CD4-positive, alpha-beta T cell treated with Interferon alpha-2 for 1 hour (primary cell): ENCODE data around the gene FBXO44.
A peak's percentile ranks its signal among the peaks of the same experiment; 100 is the strongest.

Source experiments
- DNase-seq, 2 donors: peaks; one replicate each; pipeline ENCODE4 v3.0.0-alpha.2; 2020 to 2022

FBXO44 gene

GRCh38 chr1:11691928-11692711 is 37.4 kb downstream of the FBXO44 start:
- DNase-seq = no peak

GRCh38 chr1:11693024-11693590 is 38.4 kb downstream of the FBXO44 start:
- peak; percentile 34 to 51 for DNase-seq

DNA sequence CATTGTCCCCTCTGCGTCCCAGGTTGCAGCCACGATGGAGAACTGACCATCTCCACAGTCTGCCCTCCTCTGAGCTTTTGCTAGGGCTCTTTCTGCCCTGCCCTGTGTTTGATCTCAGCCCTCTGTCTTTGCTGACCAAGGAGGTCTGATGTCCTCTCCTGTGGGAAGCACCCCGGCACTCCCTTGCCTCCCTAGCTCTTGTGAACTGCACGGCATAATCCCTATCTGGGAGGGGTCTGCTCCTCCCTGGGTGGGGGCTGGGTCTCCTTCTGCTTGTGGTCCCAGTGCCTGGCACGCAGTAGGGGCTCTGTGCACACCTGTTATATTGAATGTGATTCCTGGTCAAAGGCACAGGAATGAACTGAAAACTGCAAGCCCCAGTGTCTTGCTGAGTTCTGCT is 39.2 kb downstream of the FBXO44 start:
- DNase-seq = no peak

DNA sequence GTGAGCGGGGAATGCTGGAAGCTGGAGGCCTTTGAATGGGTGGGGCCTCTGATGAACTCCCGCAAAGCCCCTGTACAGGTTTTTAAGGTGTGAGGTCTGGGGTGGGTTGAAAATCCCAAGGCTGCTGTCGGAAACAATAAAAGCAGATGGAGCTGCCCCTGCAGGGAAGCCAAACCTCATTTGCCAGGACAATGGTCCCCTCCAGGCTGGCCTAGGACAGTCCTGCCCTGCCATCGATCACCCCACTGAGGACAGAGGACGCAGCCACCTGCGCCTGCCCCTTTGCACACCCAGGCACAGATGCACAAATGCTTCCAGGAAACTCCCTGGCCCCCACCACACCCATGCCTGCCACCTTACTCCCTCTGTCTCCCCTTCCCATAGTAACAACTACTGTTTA is 41.2 kb downstream of the FBXO44 start:
- no peak for DNase-seq

DNA sequence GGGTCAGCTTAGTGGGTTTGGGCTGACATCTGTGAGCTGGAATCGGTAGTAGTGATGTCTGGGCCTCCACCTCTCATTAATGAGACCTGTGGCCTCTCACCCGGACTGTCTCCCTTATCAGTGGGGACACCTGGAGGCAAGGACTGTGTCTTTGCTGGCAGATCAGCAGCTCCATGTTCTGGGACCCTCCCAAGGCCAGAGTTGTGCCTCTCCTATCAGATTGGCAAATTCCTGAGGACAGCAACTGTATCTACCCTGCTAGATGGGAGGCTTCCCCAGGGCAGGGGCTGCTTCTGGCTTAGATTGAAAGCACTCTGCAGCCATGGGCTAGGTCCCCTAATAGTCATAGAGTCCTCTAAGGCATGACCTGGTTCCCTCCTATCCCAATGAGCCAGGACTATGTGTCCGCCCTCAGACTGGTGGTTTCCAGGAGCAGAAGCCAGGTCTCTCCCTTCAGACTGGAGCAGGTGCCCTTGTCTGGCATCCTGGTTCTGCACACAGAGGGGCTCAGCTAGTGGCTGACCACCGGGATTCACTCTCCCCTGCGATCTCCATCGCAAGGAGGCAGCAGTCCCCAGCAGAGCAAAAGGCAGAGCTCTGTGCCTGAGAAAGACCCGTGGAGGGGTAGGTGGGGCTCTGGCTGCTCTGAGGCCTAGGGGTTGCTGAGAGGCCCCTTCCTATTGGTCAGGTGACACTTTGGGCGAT is 42.7 kb downstream of the FBXO44 start:
- no peak for DNase-seq

GRCh38 chr1:11697893-11698210 is 43.2 kb downstream of the FBXO44 start:
- no peak for DNase-seq

- no peak for DNase-seq
Measured at GRCh38 chr1:11700601-11701467, 46.2 kb downstream of the FBXO44 start.

DNA sequence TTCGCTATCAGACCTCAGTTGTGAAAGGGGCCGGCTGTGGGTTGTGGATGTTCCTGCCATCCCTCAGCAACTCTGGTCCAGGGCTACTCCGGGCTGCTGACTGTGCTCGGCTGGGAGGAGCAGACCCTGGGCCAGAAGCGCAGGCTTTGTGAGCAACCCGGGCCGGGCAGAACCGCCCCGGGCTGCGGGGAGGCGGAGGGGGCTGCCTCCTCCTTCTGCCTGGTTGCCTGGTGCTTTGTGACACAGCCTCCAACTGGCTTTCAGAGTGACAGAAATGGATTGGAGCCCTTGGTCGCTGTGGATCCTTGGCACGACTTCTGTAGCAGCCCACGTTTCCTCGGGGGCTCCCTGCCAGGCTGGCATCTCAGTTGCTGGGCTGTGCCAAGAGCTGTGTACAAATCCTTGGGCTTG is 46.9 kb downstream of the FBXO44 start:
- no peak for DNase-seq

DNA sequence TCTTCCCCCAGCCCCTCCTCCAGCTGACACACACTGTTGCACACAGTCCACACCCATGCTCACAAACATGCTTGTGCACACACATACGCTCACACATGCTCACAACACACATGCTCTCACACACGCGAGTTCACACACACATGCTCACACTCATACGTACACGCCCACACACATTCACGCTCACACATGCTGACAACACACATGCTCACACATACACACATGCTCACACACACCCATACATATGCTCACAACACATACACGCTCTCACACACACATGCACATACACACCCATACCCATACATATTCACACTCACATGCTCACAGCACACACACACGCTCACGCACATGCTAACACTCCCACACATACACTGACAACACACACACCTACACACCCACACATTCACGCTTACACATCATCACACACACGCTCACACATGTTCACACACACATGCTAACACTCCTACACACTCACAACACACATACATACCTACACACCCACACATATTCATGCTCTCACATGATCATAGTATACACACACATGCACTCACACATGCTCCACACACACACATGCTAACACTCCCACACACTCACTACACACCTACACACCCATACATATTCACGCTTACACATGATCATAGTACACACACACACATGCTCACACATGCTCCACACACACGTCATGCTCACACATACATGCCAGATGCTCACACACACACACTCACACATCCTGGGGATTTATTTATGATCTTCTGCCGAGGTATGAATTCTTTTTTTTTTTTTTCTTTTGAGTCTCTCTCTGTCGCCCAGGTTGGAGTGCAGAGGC is 47.5 kb downstream of the FBXO44 start:
- no peak for DNase-seq

DNA sequence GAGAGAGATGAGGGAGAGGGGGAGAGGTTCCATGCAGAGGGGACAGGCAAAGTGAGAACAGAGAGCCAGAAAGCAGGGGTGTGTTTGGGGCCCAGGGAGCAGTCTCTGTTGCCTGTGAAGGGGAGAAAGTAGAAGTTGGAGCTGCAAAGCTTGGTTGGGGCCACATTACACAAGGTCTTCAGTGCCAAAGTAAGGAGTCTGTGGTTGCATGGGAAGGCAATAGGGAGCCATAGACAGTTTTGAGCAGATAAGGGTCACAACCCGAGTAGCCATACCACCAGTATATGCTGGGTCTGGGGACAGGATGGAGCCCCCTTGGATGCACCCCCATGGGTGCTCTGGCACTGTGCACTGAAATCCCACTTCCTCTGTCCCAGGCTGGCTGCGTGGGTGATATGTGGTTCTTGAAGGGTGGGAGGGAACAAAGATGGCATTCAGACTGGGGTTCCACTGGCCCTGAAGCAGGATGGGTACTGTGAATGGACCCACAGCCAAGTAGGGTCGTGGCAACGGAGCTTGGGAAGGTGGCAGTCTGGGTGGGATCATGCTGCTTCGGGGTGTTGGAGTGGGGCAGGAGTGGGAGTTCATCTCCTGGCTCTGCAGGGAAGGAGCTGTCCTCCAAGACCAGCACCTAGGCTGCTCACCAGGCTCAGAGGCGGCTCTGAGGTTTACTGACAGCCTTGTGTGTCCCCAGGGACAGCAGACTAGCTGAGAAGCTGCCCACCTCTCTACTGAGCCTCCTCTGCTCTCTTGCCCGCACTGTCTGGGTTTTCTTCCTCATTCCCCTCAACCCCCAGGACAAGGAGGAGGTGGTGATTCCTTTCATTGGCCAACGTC is 48.9 kb downstream of the FBXO44 start:
- no peak for DNase-seq

DNA sequence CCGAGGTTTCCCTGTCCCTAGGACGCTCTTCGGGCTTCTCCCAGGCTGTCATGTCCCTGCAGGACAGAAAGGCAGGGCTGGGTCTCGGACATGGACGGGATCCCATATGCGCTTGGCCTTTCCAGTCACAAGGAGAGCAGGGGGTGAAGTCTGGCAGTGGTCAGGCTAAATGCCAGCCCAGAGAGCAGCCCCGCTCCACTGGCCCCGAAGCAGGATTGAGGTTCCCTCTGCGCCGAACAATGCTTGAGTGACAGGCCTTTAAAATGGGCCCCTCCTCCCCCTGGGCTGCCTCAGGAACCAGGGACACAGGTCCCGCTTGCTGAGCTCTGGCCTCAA is 49.5 kb downstream of the FBXO44 start:
- no peak for DNase-seq

DNA sequence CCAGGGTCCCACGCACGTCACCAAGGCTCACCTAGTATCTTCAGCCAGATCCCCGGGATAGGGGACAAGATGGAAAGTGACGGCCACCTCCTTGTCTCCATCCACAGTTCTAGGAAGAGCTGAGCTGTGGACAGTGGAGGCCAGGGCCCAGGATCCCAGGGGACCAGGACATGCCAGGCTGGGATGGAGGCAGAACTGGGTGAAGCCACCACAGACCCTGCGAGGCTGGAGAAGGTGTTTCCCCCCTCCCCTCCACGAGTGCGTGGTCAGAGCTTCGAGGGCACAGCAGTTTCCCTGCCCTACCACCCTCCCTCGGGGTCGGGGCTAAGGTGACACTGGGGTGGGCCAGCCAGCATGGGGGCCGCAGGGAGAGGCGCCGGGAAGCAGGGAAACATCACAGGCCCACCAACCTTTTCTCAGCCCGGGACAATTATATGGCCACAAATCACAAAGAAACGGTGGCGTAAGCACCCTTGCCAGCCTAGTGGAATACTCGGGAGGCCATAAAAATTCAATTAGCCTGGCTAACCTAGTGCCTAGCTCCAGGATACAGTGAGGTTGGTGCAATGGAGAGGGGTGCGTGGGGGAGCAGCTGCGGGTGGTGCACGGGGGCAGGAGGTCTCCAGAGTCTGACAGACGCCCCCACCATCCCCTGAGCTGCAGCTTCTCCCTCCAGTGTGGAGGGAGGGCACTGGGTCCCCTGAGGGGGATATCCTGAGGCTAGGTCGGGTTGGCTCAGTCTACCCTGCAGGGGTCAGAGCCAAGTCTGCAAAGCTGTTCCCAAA is 50.2 kb downstream of the FBXO44 start:
- DNase-seq = no peak

DNA sequence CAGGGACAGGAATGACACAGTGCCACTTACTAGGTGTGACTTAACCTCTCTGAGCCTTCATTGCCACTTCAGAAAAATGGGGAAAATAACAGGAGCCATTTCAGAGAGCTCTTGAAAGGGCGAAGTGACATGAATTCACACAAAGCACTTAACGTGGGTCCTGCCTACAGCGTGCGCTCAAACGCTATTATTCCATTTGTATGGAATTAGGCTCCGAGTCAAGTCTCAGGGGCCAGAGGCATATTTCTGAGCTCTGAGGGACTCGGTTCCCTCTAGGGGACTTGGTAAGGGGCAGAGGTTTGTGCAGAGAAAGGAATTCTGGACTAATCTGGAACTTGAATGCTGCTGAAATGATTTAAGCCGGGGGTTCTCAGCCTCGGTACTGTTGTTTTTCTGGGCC is 50.9 kb downstream of the FBXO44 start:
- no peak for DNase-seq

DNA sequence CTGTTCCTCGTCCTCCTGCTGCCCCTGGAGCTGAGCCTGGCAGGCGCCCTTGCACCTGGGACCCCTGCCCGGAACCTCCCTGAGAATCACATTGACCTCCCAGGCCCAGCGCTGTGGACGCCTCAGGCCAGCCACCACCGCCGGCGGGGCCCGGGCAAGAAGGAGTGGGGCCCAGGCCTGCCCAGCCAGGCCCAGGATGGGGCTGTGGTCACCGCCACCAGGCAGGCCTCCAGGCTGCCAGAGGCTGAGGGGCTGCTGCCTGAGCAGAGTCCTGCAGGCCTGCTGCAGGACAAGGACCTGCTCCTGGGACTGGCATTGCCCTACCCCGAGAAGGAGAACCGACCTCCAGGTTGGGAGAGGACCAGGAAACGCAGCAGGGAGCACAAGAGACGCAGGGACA is 51.6 kb downstream of the FBXO44 start:
- DNase-seq = no peak

DNA sequence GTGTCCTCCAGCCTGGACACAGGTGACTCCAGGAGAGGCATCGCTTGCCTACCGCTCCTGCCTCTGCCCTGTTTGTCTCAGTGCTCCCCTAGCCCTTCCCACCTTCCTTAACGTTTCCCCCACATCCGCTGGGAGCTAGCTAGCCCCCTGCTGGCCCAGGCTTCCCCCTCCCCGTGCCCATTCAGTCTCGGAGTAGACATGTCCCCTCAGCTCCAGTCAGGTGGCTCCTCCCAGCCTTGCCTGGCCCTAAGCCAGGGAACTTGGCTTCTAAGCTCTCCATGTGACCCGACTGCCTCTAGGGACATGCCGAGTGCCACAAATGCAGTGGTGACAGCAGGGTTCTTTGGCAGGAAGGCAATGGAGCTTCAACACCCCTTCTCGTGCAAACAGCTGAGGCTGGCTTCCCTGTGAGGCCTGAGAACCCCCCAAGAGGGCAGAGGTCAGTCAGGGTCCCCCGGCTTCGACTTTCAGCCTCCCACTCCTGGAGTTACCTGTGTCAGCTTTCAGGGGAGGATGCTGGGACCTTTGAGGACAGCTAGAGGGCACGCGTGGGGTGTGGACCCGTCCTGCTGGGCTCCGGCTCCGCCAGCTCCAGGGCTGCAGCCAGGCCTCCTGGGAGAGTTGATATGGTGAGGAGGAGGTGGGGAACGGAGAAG is 53.1 kb downstream of the FBXO44 start:
- DNase-seq = no peak

GRCh38 chr1:11708554-11709350 is 54.1 kb downstream of the FBXO44 start:
- no peak for DNase-seq

DNA sequence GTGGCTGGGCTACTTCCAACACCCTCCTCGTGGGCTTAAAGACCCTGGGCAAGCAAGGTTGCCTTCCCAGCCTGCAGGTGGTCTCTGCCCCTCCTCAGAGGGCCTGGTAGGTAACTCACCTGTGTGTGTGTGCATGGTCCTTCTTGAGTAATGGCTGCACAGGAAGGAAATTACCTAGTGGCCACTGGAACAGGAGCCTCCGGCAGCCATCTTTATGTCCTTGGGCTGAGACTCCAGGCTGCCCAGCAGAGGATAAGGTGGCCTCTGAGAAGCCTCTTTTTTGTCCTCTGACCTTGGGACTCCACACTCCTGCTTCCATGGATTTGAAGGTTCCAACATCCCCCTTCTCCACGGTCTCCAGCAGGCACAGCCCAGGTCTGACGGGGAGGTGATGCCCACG is 56.8 kb downstream of the FBXO44 start:
- no peak for DNase-seq

DNA sequence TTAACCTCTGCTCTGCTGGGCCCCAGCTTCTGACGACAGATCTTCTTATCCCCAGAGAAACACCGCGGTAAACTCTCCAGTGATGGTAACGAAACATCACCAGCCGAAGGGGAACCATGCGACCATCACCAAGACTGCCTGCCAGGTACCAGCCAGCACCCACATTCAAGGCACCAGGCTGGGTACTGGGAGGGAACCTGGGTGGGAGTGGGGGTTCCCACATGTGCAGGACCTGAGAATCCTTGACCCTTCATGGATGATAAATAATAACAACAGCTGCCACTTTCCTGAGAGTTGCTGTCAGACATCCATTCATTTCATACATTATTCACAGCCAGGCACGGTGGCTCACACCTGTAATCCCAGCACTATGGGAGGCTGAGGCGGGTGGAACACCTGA is 57.6 kb downstream of the FBXO44 start:
- no peak for DNase-seq
